Measurements from ENCODE around the gene SKOR1. TPM values are rescaled to one million over a fixed set of nuclear protein-coding genes. Genes with fewer than 3 reads are reported as not detected.
A peak's percentile ranks its signal among the peaks of the same experiment; 100 is the strongest.

The SKOR1 gene
- total RNA-seq, 1 experiment from 2014 or later, result 0.13 TPM

GRCh38 chr15:67850994-67851571 lies 25.8 kb downstream of the SKOR1 start:
- Histone ChIP-seq H4K91ac (ENCODE audit: insufficient read length, low read depth, low read length) (no peak overlapping the region), H2AK5ac (ENCODE audit: insufficient read length, low read length) (no peak overlapping the region), H2BK20ac (ENCODE audit: low read depth, low read length, poor library complexity, severe bottlenecking) (no peak overlapping the region), H3K79me2 (ENCODE audit: insufficient read depth, low read length) (no peaks in the 10 kb centered on the region), H3K4ac (ENCODE audit: low read depth, low read length) (no peak overlapping the region), H3K27ac (ENCODE audit: insufficient read length, low read depth, low read length) (no peak overlapping the region), H3K4me1 (ENCODE audit: insufficient read depth, low read length) (peaks cover 7% of the 10 kb centered on the region; the same call in 1 of the 2 replicates), H2BK12ac (ENCODE audit: insufficient read length, low read depth, low read length) (no peak overlapping the region), H4K8ac (replicated peaks; ENCODE audit: insufficient read length, low read depth, low read length) (no peak overlapping the region), H3K56ac (ENCODE audit: insufficient read length, low read depth, low read length) (no peak overlapping the region), H3K23ac (ENCODE audit: insufficient read length, low read depth, low read length) (no peak overlapping the region), H3K79me1 (ENCODE audit: insufficient read depth, low read depth, low read length, poor library complexity, severe bottlenecking) (no peaks in the 10 kb centered on the region), H4K20me1 (ENCODE audit: control insufficient read depth, insufficient read depth, insufficient read length) (no peaks in the 10 kb centered on the region), H2BK15ac (ENCODE audit: low read depth, low read length) (no peak overlapping the region), H3K18ac (ENCODE audit: insufficient read length, low read depth, low read length) (no peak overlapping the region), H2BK5ac (ENCODE audit: insufficient read length, low read length) (no peak overlapping the region), H3K9me3 (ENCODE audit: control insufficient read depth, low read depth, low read length) (no peaks in the 10 kb centered on the region), H3K14ac (ENCODE audit: insufficient read depth, low read length) (no peak overlapping the region), H3K4me2 (ENCODE audit: insufficient read depth, insufficient read length, low read length) (no peak overlapping the region), H3K27me3 (ENCODE audit: insufficient read depth, low read length) (no peaks in the 10 kb centered on the region), H2BK120ac (ENCODE audit: low read depth, low read length, poor library complexity, severe bottlenecking) (no peak overlapping the region), H4K5ac (ENCODE audit: insufficient read length, low read depth, low read length) (no peak overlapping the region), H3T11ph (ENCODE audit: low read length) (no peak overlapping the region), H3K9ac (ENCODE audit: extremely low read depth, insufficient read length, low read length) (no peak overlapping the region), H3K23me2 (ENCODE audit: insufficient read length, low read depth, low read length, poor library complexity, severe bottlenecking) (no peaks in the 10 kb centered on the region), H2AFZ (ENCODE audit: low read length) (no peak overlapping the region)
- TF ChIP-seq, protein P1, sequence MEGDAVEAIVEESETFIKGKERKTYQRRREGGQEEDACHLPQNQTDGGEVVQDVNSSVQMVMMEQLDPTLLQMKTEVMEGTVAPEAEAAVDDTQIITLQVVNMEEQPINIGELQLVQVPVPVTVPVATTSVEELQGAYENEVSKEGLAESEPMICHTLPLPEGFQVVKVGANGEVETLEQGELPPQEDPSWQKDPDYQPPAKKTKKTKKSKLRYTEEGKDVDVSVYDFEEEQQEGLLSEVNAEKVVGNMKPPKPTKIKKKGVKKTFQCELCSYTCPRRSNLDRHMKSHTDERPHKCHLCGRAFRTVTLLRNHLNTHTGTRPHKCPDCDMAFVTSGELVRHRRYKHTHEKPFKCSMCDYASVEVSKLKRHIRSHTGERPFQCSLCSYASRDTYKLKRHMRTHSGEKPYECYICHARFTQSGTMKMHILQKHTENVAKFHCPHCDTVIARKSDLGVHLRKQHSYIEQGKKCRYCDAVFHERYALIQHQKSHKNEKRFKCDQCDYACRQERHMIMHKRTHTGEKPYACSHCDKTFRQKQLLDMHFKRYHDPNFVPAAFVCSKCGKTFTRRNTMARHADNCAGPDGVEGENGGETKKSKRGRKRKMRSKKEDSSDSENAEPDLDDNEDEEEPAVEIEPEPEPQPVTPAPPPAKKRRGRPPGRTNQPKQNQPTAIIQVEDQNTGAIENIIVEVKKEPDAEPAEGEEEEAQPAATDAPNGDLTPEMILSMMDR (conservative IDR thresholded peaks at IDR 0.05), result no peak
- DNase-seq, result no peak
- Mint-ChIP-seq H3K27me3 (ENCODE audit: low read depth) (no peaks in the 10 kb centered on the region), H3K36me3 (ENCODE audit: insufficient read depth in 1 of 3, low read depth in 3 of 3) (peaks cover 0 to 5% (median 0%) of the 10 kb centered on the region in 3 experiments; a peak in 1 of 7 replicates), H3K9me3 (peaks cover 2 to 3% of the 10 kb centered on the region in 2 experiments; a peak in 4 of 5 replicates), H3K27ac (peak overlapping the region in 2 of 3 experiments; percentile 4 to 13; a peak in 3 of 7 replicates), H3K4me1 (peaks cover 50 to 53% of the 10 kb centered on the region in 2 experiments), H3K4me3 (no peak overlapping the region)
- no CpG with 5 or more reads among the region's 4 CpGs for WGBS (ENCODE audit: extremely low coverage, insufficient read length, low lambda C conversion rate)
